GM18867 (cell line): ENCODE results near the gene UGT1A8.

ENCODE experiments used
- ATAC-seq: cut with Tn5 transposase; IDR thresholded peaks from one replicate; pipeline ENCODE4 v1.9.1; 2021; ENCODE audit warnings: mild to moderate bottlenecking, moderate library complexity; ENCODE audit not compliant: unreplicated experiment

UGT1A8 gene

GRCh38 chr2:233796254-233796653, 178.8 kb downstream of the UGT1A8 start:
- no peak for ATAC-seq

GRCh38 chr2:233798335-233799086, 181.1 kb downstream of the UGT1A8 start:
- ATAC-seq = no peak

- no peak for ATAC-seq
Observed at GRCh38 chr2:233799087-233799665, 181.7 kb downstream of the UGT1A8 start.

- ATAC-seq = no peak
Observed at GRCh38 chr2:233799716-233800115, 182.3 kb downstream of the UGT1A8 start.

- ATAC-seq = no peak
Observed at GRCh38 chr2:233800208-233800607, 182.8 kb downstream of the UGT1A8 start.

GRCh38 chr2:233801357-233802131, 184.1 kb downstream of the UGT1A8 start:
- ATAC-seq = peak; percentile 48

GRCh38 chr2:233802132-233802815, 184.8 kb downstream of the UGT1A8 start:
- no peak for ATAC-seq

- ATAC-seq = no peak
Observed at GRCh38 chr2:233803292-233803911, 186.0 kb downstream of the UGT1A8 start.

- no peak for ATAC-seq
Observed at GRCh38 chr2:233803994-233804393, 186.6 kb downstream of the UGT1A8 start.

- ATAC-seq = no peak
Observed at GRCh38 chr2:233807215-233807865, 189.9 kb downstream of the UGT1A8 start.

GRCh38 chr2:233807966-233808935, 190.8 kb downstream of the UGT1A8 start:
- no peak for ATAC-seq

GRCh38 chr2:233810385-233810784, 193.0 kb downstream of the UGT1A8 start:
- no peak for ATAC-seq

- ATAC-seq = no peak
Observed at GRCh38 chr2:233811087-233811486, 193.7 kb downstream of the UGT1A8 start.

GRCh38 chr2:233811732-233812131, 194.3 kb downstream of the UGT1A8 start:
- no peak for ATAC-seq

- ATAC-seq = no peak
Observed at GRCh38 chr2:233813236-233814055, 196.0 kb downstream of the UGT1A8 start.

GRCh38 chr2:233814056-233814835, 196.8 kb downstream of the UGT1A8 start:
- ATAC-seq = no peak

- ATAC-seq = no peak
Observed at GRCh38 chr2:233815861-233816260, 198.4 kb downstream of the UGT1A8 start.

GRCh38 chr2:233816334-233816733, 198.9 kb downstream of the UGT1A8 start:
- no peak for ATAC-seq
